OCI-LY3 (cell line): Measurements from ENCODE around the gene CACNA1E.

Experiments
- EZH2phosphoT487 ChIP-seq: fragments of 200-600 bp; shearing (Covaris generic); IDR thresholded peaks from 2 replicates; pipeline ENCODE4 v1.6.1; 2018; ENCODE audit warnings: antibody characterized with exemption, mixed run types, low read depth
- TF ChIP-seq, protein P1 (sequence below): fragments of 200-600, 300-600 bp; sonication (generic); IDR thresholded peaks from 2 replicates; pipeline ENCODE4 v1.5.1; 2014; ENCODE audit warnings: antibody characterized with exemption, low read length, low read depth

DNA sequence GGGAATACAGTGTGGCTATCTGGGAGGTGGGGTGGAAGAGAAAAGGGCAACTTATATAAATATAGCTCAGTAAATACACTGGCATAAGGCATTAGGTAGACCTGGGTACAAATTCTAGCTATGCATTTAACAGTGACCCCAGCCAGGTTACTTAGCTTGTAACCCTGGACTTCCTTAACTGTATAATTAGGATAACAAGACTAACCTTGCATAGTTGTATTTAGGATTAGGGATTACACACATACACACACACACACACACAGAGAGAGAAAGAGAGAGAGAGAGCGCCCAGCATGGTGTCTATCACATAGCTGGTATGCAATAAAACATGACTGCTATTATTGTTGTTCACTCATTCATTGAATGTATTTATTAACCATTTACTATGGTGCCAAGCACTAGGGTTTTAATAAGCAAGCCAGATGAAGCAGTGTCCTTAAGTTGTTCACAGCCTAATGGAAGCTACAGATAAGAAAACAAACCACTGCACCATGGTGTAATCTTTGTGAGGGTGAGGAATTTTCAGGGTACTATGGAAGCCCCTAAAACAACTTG, 326.8 kb downstream of the CACNA1E start:
- TF ChIP-seq EZH2phosphoT487, result no peak
- TF ChIP-seq, protein P1, sequence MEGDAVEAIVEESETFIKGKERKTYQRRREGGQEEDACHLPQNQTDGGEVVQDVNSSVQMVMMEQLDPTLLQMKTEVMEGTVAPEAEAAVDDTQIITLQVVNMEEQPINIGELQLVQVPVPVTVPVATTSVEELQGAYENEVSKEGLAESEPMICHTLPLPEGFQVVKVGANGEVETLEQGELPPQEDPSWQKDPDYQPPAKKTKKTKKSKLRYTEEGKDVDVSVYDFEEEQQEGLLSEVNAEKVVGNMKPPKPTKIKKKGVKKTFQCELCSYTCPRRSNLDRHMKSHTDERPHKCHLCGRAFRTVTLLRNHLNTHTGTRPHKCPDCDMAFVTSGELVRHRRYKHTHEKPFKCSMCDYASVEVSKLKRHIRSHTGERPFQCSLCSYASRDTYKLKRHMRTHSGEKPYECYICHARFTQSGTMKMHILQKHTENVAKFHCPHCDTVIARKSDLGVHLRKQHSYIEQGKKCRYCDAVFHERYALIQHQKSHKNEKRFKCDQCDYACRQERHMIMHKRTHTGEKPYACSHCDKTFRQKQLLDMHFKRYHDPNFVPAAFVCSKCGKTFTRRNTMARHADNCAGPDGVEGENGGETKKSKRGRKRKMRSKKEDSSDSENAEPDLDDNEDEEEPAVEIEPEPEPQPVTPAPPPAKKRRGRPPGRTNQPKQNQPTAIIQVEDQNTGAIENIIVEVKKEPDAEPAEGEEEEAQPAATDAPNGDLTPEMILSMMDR, result no peak
